ENCODE measurements around the gene CLIP1.
"Not testable (repeated sequence)": the region's sequence is repeated elsewhere in the genome, so short reads cannot be mapped to it uniquely, and the experiment has no call there.

CLIP1 gene

GRCh38 chr12:122429043-122429442, 6.6 kb upstream of the CLIP1 start:
- DNase-seq: not testable (repeated sequence)

DNA sequence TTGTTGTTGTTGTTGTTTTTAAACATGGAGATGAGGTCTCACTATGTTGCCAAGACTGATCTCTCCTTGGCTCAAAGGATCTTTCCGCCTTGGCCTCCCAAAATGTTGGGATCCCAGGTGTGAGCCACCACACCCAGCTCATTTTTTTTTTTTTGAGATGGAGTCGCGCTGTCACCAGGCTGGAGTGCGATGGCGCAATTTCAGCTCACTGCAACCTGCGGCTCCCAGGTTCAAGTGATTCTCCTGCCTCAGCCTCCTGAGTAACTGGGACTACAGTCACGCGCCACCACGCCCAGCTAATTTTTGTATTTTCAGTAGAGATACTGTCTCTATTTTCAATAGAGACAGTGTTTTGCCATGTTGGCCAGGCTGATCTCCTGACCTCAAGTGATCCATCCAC, 4.9 kb upstream of the CLIP1 start:
- DNase-seq: no peak

DNA sequence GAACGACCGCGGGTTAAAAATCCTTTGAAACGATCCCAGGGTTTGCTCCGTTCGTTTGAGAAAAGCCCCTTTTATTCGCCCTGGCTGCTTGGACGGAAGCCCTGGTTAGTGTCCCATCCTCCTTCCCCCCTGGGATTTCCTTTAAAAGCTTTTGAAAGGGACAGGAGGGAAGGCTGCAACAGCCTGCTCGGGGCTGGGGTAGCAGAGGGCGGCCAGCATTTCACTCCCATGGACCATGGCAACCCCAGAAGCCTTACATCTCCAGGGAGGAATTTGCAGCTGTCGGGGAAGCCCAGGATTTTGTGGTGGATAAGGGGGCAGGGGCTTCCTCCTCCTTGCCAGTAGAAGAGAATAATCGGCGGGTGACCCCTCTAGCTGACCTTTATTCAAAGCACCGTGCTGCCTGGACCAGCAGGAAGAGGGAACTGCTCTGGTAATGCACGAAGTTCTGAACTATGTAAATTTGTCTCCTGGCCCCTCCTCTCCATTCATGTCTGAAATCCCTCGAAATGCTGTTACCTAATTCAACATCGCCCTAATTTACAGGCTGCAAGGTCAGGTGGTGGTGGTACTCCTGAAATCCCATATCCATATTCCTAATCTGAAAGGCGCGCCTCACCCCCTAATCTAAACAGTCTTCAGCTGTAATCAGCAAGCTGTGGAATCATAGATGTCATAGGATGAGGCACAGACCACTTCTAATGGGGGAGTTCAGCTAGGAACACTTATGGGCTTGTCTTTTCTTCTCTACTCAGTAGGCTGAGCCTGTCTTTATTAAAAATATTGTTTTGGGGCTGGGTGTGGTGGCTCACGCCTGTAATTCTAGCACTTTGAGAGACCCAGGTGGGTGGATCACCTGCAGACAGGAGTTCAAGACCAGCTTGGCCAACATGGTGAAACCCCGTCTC, 1.0 kb upstream of the CLIP1 start:
- no peak for DNase-seq

GRCh38 chr12:122422730-122423257, 325 bp upstream of the CLIP1 start:
- peak; percentile 78 for DNase-seq

- no peak for DNase-seq
Measured at GRCh38 chr12:122421187-122421820, 1.2 kb downstream of the CLIP1 start.

GRCh38 chr12:122420471-122421162, 1.9 kb downstream of the CLIP1 start:
- no peak for DNase-seq

- DNase-seq: not testable (repeated sequence)
Measured at GRCh38 chr12:122419094-122419493, 3.4 kb downstream of the CLIP1 start.

- DNase-seq: not testable (repeated sequence)
Measured at GRCh38 chr12:122415665-122416064, 6.8 kb downstream of the CLIP1 start.

DNA sequence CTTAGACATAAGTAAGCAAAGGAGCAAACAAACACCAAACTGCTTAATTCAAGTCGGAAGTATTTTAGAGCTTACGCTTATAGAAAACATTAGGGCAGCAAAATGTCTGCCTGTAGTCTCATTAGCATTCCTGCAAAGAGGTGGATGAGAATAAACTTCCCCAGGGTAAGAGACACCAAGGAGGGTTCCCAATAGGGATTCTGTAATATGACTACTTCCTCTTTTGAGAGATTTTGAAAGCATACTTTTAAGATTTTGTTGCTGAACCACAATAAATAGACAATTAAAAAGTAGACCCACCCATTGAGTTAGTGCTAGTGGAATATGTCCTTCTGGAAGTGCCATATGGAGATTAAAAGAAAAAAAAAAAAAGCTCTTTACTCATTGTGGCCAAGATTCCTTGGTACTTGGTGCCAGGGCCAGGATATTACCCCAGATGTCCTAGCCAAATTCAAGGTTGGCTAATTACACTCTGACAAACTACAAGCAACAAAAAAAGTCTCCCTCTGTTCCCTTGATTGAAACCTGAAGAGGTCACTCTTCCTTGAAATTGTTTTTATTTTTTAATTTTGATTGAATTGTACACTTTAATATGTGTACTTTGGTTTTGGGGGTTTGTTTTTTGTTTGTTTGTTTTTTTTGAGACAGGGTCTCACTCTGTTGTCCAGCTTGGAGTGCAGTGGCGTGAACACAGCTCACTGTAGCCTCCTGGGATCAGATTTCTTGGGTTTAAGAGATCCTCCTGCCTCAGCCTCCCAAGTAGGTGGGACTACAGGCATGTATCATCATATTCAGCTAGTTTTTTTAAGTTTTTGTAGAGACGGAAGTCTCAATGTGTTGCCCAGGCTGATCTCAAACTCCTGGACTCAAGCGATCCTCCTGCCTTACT, 8.7 kb downstream of the CLIP1 start:
- DNase-seq: no peak

- DNase-seq: no peak
Measured at GRCh38 chr12:122412851-122413433, 9.5 kb downstream of the CLIP1 start.

GRCh38 chr12:122411537-122411936, 10.9 kb downstream of the CLIP1 start:
- no peak for DNase-seq

- no peak for DNase-seq
Measured at GRCh38 chr12:122407208-122407607, 15.3 kb downstream of the CLIP1 start.

DNA sequence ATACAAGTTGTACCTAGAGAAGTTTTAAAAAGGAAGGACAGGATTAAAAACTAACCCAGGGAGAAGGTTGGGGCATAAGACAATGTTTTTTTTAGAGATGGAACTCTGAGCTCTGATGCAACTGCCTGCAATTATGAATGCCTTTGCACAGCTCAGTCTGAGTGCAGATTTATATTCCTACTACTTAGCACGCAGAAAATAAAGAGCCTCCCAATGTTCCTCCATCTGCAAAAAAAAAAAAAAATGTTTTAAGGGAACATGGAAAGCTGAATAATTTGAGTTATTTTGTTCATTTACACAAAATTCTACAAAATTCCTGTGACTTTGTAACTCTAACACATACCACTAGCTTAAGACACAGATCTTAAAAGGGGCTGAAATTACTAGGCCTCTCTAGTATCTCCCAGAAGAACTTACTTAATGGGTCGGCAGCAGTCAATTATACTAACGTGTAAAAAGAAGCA, 15.7 kb downstream of the CLIP1 start:
- no peak for DNase-seq

DNA sequence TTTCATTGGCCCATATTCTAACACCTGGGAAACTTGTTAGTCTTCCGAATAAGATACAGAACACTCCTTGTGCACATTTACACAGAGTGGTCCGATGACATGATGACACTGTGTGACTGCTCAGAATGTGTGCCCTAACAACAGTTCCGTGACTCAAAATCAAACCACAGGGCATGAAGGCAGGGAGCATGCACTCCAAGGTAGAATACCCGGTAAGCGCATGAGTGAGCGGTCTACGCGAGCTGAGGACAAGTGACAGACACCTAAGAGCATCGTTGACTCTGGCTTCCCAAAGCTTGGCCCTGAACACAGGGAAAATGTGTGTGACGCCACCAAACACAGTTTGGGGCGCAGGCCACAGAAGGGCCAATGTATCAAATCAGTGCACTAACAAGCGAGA, 18.6 kb downstream of the CLIP1 start:
- DNase-seq: no peak

GRCh38 chr12:122403115-122403770, 19.2 kb downstream of the CLIP1 start:
- DNase-seq: no peak

GRCh38 chr12:122402264-122402663, 20.2 kb downstream of the CLIP1 start:
- DNase-seq: no peak

DNA sequence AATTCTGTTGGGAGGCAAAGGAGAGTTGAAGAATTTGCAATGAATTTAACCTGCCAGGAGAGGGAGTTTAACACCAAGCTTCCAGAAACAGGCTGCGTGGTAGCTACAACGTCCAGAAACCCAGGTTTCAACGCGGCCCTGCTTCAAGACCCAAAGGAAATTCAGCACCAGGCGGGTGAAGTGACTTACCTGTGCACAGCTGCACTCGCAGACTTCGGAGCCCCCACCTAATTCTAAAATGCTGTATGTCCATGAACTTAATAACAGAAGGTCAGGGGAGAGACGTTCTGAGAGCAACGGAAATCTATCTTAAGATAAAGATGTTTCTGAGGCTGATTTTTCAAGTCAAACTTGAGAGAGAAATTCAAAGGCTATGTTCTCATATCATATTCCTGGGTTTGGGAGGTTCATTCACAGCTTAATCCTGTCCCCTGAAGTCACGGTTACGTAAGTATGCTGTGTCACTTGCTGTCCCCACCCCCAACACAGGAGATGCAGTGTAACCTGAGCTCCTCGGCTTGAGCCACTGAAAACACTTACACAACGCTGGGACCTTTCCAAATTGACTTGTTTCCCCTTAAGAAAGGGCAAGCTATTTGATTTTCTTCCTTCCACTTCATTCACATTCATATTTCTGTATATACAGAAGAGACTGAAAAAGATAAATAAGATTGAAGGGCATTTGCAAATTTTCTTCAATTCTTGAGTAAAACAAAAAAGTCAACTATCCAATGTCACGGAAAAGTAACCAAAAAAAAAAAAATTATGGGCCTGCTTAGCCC, 22.7 kb downstream of the CLIP1 start:
- peak; percentile 80 for DNase-seq

DNA sequence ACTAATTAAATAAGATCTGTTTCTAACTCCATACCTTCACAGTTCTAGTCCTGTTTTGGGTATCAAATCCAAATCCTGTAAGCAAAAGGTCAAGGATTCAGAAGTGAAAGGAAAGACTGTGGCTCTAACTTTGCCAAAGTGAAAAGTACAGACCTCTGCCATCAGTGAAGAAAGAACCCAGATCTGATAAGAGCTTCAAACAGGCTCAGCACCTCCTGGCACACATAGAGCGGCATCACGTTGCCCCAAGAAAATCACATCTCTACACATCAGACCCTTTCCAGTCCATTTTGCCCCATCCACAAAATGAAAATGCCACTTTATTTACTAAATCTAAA, 23.2 kb downstream of the CLIP1 start:
- peak; percentile 44 for DNase-seq

DNA sequence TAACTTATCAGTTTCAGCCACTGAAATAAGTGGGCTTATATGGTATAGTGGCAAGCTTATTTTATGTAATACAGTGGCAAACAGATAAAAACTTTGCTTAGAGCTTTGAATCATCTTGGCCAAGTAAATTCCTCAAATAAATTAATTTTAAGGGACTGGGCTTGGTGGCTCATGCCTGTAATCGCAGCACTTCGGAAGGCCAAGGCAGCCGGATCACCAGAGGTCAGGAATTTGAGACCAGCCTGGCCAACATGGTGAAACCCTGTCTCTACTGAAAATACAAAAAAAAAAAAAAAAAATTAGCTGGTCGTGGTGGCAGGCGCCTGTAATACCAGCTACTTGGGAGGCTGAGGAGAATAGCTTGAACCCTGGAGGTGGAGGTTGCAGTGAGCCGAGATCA, 24.5 kb downstream of the CLIP1 start:
- not testable (repeated sequence) for DNase-seq

- no peak for DNase-seq
Measured at GRCh38 chr12:122395319-122395718, 27.1 kb downstream of the CLIP1 start.

Data from activated effector memory CD4-positive, alpha-beta T cell treated with anti-CD3 and anti-CD28 coated beads, Interleukin-2, amount 50 U/mL, for 16 hours (primary cell).